GM23338 (cell line): ENCODE data around the gene PAGE4. TPM values are rescaled to one million over a fixed set of nuclear protein-coding genes. Genes with fewer than 3 reads are reported as not detected.

Source experiments
- ATAC-seq: fragments of 200-7000 bp; cut with Tn5 transposase; 3 replicates; pipeline ENCODE4 v1.9.1; 2020
- DNase-seq: peaks from one replicate; pipeline ENCODE4 v3.0.0-alpha.2; 2015; ENCODE audit warnings: low spot score
- H2AFZ ChIP-seq: fragments of 200-600 bp; sonication (generic); 2 replicates; pipeline ENCODE4 v1.8.0; 2016; ENCODE audit warnings: antibody characterized with exemption, mild to moderate bottlenecking, moderate library complexity
- H3F3A ChIP-seq: fragments of 200-600 bp; sonication (generic); replicated peaks from 2 replicates; pipeline ENCODE4 v1.8.0; 2017; ENCODE audit warnings: antibody characterized with exemption, mixed run types, low read depth
- H3K27ac ChIP-seq: fragments of 200-600 bp; sonication (generic); 2 replicates; pipeline ENCODE4 v1.6.1; 2016; ENCODE audit warnings: low read depth
- H3K27me3 ChIP-seq: fragments of 200-600 bp; sonication (generic); 2 replicates; pipeline ENCODE4 v1.8.0; 2016; ENCODE audit warnings: mild to moderate bottlenecking, mixed run types, moderate library complexity; ENCODE audit not compliant: insufficient read depth
- H3K36me3 ChIP-seq: fragments of 200-600 bp; sonication (generic); 2 replicates; pipeline ENCODE4 v1.8.0; 2016; ENCODE audit warnings: mild to moderate bottlenecking; ENCODE audit not compliant: insufficient read depth
- H3K4me1 ChIP-seq: fragments of 200-600 bp; sonication (generic); 2 replicates; pipeline ENCODE4 v1.8.0; 2016; ENCODE audit warnings: mild to moderate bottlenecking, moderate library complexity; ENCODE audit not compliant: insufficient read depth
- H3K4me2 ChIP-seq: fragments of 200-600 bp; sonication (generic); 2 replicates; pipeline ENCODE4 v1.7.1; 2017; ENCODE audit warnings: mixed run types
- H3K4me3 ChIP-seq: fragments of 200-600 bp; sonication (generic); 2 replicates; pipeline ENCODE4 v1.6.1; 2016; ENCODE audit warnings: mixed run types
- H3K79me2 ChIP-seq: fragments of 200-600 bp; sonication (generic); replicated peaks from 2 replicates; pipeline ENCODE4 v1.8.0; 2017; ENCODE audit warnings: mild to moderate bottlenecking; ENCODE audit not compliant: insufficient read depth
- H3K9me2 ChIP-seq: fragments of 200-600 bp; sonication (generic); 2 replicates; pipeline ENCODE4 v1.8.0; 2017; ENCODE audit not compliant: insufficient read depth
- H4K20me1 ChIP-seq: fragments of 200-600 bp; sonication (generic); replicated peaks from 2 replicates; pipeline ENCODE4 v1.8.0; 2017; ENCODE audit warnings: mild to moderate bottlenecking; ENCODE audit not compliant: insufficient read depth
- H3K27ac Mint-ChIP-seq: 2 replicates; pipeline ENCODE4 v1.8.0; 2020; ENCODE audit warnings: inconsistent platforms, mild to moderate bottlenecking, moderate library complexity, mixed read lengths
- H3K27me3 Mint-ChIP-seq: 3 replicates; pipeline ENCODE4 v1.8.0; 2022; ENCODE audit warnings: low read depth, mild to moderate bottlenecking, moderate library complexity, mixed read lengths, inconsistent platforms; ENCODE audit not compliant: insufficient read depth, poor library complexity
- H3K36me3 Mint-ChIP-seq: 3 replicates; pipeline ENCODE4 v1.8.0; 2021; ENCODE audit warnings: low read depth, mild to moderate bottlenecking, inconsistent platforms, moderate library complexity, mixed read lengths
- H3K4me1 Mint-ChIP-seq: 3 replicates; pipeline ENCODE4 v1.8.0; 2020; ENCODE audit warnings: mild to moderate bottlenecking, inconsistent platforms, mixed read lengths
- H3K4me3 Mint-ChIP-seq: 3 replicates; pipeline ENCODE4 v1.8.0; 2021; ENCODE audit warnings: moderate library complexity, mild to moderate bottlenecking, inconsistent platforms, mixed read lengths
- H3K9me3 Mint-ChIP-seq: 3 replicates; pipeline ENCODE4 v1.8.0; 2020; ENCODE audit warnings: moderate library complexity, mild to moderate bottlenecking, inconsistent platforms, mixed read lengths
- EZH2 ChIP-seq: fragments of 200-600 bp; sonication (generic); IDR thresholded peaks from one replicate; pipeline ENCODE4 v1.8.0; 2017; ENCODE audit warnings: antibody characterized with exemption, mild to moderate bottlenecking, low read depth; ENCODE audit not compliant: unreplicated experiment
- EZH2phosphoT487 ChIP-seq: fragments of 200-600 bp; sonication (generic); IDR thresholded peaks from one replicate; pipeline ENCODE4 v1.8.1; 2018; ENCODE audit warnings: antibody characterized with exemption; ENCODE audit not compliant: unreplicated experiment
- ZNF114 ChIP-seq: fragments of 250-450 bp; sonication (Bioruptor Pico); IDR thresholded peaks from 2 replicates; pipeline ENCODE4 v1.5.0; 2020; ENCODE audit warnings: mild to moderate bottlenecking, moderate library complexity
- ZNF331 ChIP-seq: fragments of 250-450 bp; sonication (Bioruptor Pico); IDR thresholded peaks from 2 replicates; pipeline ENCODE4 v1.5.0; 2020; ENCODE audit warnings: low read depth, mild to moderate bottlenecking, moderate library complexity
- polyA plus RNA-seq: library from polyadenylated mRNA; unstranded; fragments of >200 nt; fragmentation: Nextera tagmentation; extraction: Ambion mirVana; gene quantifications from 2 replicates; pipeline ENCODE4 v1.2.1, GENCODE V29; 2016
- total RNA-seq: library from RNA; depleted of rRNA; stranded (reverse); fragments of >200 nt; shearing (Covaris generic); gene quantifications from 2 replicates; pipeline ENCODE4 v1.2.3, GENCODE V29; 2014
- TF ChIP-seq, protein P1 (sequence below), 2 experiments: fragments of 200-600 bp in 1 of 2; sonication (generic) in 1 of 2; conservative IDR thresholded peaks; 2 replicates each; pipeline versions ENCODE4 v1.5.1 to v1.6.1; 2016 to 2017; ENCODE audit warnings: antibody characterized with exemption in 2 of 2, low read depth in 2 of 2, mild to moderate bottlenecking in 2 of 2, moderate library complexity in 1 of 2
- TF ChIP-seq, protein P2 (sequence below): IDR thresholded peaks from 2 replicates; pipeline ENCODE4 v1.6.1; 2016; ENCODE audit warnings: antibody characterized with exemption

Gene PAGE4
- total and polyA plus RNA-seq, 2 experiments from 2014 or later: 1.6 TPM; not detected in 1

DNA sequence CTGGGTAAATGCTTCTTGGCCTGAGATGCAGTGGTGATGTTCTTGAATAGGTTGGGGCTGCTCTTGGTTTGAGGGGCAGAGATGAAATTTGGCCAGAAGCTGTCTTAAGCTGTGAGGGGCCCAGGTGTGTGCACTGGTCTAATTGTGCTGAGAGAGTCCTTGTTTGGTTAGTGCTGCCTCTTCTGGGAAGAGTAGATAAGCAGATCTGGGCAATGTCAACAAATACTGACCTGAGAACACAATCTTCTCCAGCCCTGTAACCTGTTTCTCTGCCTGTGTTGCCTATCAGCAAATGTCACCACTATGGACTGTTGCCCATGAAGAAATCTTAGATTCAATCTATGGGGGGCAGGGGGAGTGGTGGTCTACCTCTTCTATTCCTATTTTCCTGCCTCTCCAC lies 33.0 kb downstream of the PAGE4 start (continued):
- TF ChIP-seq EZH2: no peak
- TF ChIP-seq, protein P1, sequence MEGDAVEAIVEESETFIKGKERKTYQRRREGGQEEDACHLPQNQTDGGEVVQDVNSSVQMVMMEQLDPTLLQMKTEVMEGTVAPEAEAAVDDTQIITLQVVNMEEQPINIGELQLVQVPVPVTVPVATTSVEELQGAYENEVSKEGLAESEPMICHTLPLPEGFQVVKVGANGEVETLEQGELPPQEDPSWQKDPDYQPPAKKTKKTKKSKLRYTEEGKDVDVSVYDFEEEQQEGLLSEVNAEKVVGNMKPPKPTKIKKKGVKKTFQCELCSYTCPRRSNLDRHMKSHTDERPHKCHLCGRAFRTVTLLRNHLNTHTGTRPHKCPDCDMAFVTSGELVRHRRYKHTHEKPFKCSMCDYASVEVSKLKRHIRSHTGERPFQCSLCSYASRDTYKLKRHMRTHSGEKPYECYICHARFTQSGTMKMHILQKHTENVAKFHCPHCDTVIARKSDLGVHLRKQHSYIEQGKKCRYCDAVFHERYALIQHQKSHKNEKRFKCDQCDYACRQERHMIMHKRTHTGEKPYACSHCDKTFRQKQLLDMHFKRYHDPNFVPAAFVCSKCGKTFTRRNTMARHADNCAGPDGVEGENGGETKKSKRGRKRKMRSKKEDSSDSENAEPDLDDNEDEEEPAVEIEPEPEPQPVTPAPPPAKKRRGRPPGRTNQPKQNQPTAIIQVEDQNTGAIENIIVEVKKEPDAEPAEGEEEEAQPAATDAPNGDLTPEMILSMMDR (conservative IDR thresholded peaks at IDR 0.05; ENCODE audit: low read depth in 2 of 2): no peak

DNA sequence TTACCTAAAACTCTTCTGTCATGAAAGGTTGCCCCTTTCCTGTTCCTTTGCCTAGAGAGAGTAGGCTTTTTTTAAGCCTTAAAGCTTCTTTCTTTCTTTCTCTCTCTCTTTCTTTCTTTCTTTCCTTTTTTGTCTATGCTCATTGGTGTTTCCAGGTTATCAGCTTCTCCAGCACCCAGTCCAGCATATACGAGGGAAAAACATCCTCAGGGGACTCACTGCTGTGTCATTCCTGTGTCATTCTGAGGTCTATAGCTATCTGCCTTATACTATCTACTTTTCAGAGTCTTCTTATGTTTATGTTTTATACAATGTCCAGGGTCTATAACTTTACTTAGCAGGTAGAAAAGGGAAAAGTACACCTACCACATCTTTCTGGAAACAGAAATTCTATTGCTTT lies 39.6 kb downstream of the PAGE4 start:
- H3K9me3 Mint-ChIP-seq: no peaks in the 10 kb centered on the region
- no peaks in the 10 kb centered on the region for H3K36me3 ChIP-seq
- H3K4me2 ChIP-seq: no peak overlapping the region
- ATAC-seq (no peak), DNase-seq (no peak)
- H3F3A ChIP-seq: no peaks in the 10 kb centered on the region
- H3K4me3 Mint-ChIP-seq: no peak overlapping the region
- no peak for TF ChIP-seq EZH2phosphoT487
- TF ChIP-seq, protein P2, sequence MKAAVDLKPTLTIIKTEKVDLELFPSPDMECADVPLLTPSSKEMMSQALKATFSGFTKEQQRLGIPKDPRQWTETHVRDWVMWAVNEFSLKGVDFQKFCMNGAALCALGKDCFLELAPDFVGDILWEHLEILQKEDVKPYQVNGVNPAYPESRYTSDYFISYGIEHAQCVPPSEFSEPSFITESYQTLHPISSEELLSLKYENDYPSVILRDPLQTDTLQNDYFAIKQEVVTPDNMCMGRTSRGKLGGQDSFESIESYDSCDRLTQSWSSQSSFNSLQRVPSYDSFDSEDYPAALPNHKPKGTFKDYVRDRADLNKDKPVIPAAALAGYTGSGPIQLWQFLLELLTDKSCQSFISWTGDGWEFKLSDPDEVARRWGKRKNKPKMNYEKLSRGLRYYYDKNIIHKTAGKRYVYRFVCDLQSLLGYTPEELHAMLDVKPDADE: no peak
- TF ChIP-seq ZNF331 (CRISPR knock-in tag): no peak
- no peak for TF ChIP-seq ZNF114 (CRISPR knock-in tag)
- H2AFZ ChIP-seq: no peak overlapping the region
- H3K27me3 Mint-ChIP-seq: no peaks in the 10 kb centered on the region
- H3K27ac Mint-ChIP-seq: no peak overlapping the region
- H3K4me1 ChIP-seq: no peaks in the 10 kb centered on the region
- H3K27ac ChIP-seq: no peak overlapping the region
- H3K4me1 Mint-ChIP-seq: no peaks in the 10 kb centered on the region
- no peaks in the 10 kb centered on the region for H3K79me2 ChIP-seq
- no peaks in the 10 kb centered on the region for H4K20me1 ChIP-seq
- no peaks in the 10 kb centered on the region for H3K9me2 ChIP-seq
- no peak overlapping the region for H3K4me3 ChIP-seq
- no peaks in the 10 kb centered on the region for H3K36me3 Mint-ChIP-seq
- no peaks in the 10 kb centered on the region for H3K27me3 ChIP-seq

DNA sequence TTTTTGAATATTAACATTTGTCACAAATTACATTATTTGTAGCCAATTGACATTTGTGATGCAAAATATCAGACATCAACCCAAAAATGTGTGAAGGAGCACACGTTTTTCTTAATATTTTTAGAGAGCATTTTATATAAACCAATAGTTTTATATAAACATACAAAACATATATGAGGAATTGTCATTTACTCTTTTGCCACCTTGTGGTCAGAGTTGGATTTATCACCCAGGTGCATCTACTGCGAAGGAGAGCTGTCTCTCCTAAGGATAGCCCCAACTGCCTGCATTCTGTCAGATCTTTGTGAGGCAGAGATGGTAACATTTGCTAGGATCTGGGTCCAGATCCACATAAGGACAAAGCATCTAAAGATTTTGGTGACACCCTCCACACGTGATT lies 47.6 kb downstream of the PAGE4 start:
- H3K9me3 Mint-ChIP-seq: no peaks in the 10 kb centered on the region
- H3K27ac Mint-ChIP-seq: no peak overlapping the region
- H4K20me1 ChIP-seq: no peaks in the 10 kb centered on the region

More for the DNA sequence above, 47.6 kb downstream of the PAGE4 start:
- no peak overlapping the region for H3K4me3 ChIP-seq
- TF ChIP-seq, protein P2: no peak
- TF ChIP-seq, protein P1 (conservative IDR thresholded peaks at IDR 0.05; ENCODE audit: low read depth in 2 of 2): peak; percentile 47 to 50
- DNase-seq (peak; percentile 51), ATAC-seq (no peak)
- H3K4me1 Mint-ChIP-seq: peaks cover 7% of the 10 kb centered on the region; the same call in 2 of the 3 replicates
- H3K36me3 ChIP-seq: no peaks in the 10 kb centered on the region
- no peaks in the 10 kb centered on the region for H3K9me2 ChIP-seq
- no peaks in the 10 kb centered on the region for H3K27me3 Mint-ChIP-seq
- no peaks in the 10 kb centered on the region for H3K79me2 ChIP-seq
- H3K4me1 ChIP-seq: no peaks in the 10 kb centered on the region; the same call in 1 of the 2 replicates
- H3F3A ChIP-seq: no peaks in the 10 kb centered on the region
- H3K27me3 ChIP-seq: 0 out of 2 replicates have a peak, but pooled peaks cover 2% of the 10 kb centered on the region
- no peak overlapping the region for H3K27ac ChIP-seq
- H3K4me2 ChIP-seq: no peak overlapping the region
- peaks cover 4% of the 10 kb centered on the region; the same call in 1 of the 3 replicates for H3K36me3 Mint-ChIP-seq
- no peak overlapping the region for H2AFZ ChIP-seq
- no peak overlapping the region for H3K4me3 Mint-ChIP-seq
